HL-60 (cell line): Measurements from ENCODE around the gene FGGY.
"Not testable (repeated sequence)": the region's sequence is repeated elsewhere in the genome, so short reads cannot be mapped to it uniquely, and the experiment has no call there.

Source experiments
- DNase-seq, 2 experiments: peaks; one replicate each; pipeline ENCODE4 v3.0.0-alpha.2; 2010 to 2020; ENCODE audit warnings: low read depth in 1 of 2, low spot score in 1 of 2
- H3K27ac ChIP-seq: fragments of 250-450 bp; sonication (Bioruptor Pico); replicated peaks from 2 replicates; pipeline ENCODE4 v1.5.1; 2020; ENCODE audit warnings: mild to moderate bottlenecking, moderate library complexity
- H3K27me3 ChIP-seq: fragments of 250-450 bp; sonication (Bioruptor Pico); 2 replicates; pipeline ENCODE4 v1.5.1; 2021; ENCODE audit warnings: mild to moderate bottlenecking, moderate library complexity; ENCODE audit not compliant: insufficient read depth, poor library complexity, severe bottlenecking
- H3K4me3 ChIP-seq: replicated peaks from 2 replicates; pipeline ENCODE4 v1.5.1; 2011; ENCODE audit warnings: mild to moderate bottlenecking, control low read depth, low read length; ENCODE audit not compliant: insufficient read depth
- GABPA ChIP-seq: IDR thresholded peaks from 2 replicates; pipeline ENCODE4 v1.6.1; 2012; ENCODE audit warnings: low read depth
- POLR2AphosphoS5 ChIP-seq: IDR thresholded peaks from 2 replicates; pipeline ENCODE4 v1.6.1; 2012; ENCODE audit warnings: low read depth
- REST ChIP-seq: IDR thresholded peaks from 2 replicates; pipeline ENCODE4 v1.6.1; 2012; ENCODE audit warnings: low read depth; ENCODE audit not compliant: insufficient replicate concordance
- SPI1 ChIP-seq: IDR thresholded peaks from 2 replicates; pipeline ENCODE4 v1.6.1; 2012; ENCODE audit warnings: low read depth, mild to moderate bottlenecking, borderline replicate concordance
- TF ChIP-seq, protein P1 (sequence below): IDR thresholded peaks from one replicate; pipeline ENCODE4 v1.5.1; 2011; ENCODE audit warnings: low read length, control low read depth, inconsistent platforms; ENCODE audit not compliant: insufficient read depth

Gene FGGY

GRCh38 chr1:59354239-59354638 is 57.3 kb downstream of the FGGY start:
- not testable (repeated sequence) for H3K27me3 ChIP-seq, DNase-seq, H3K4me3 ChIP-seq, H3K27ac ChIP-seq

DNA sequence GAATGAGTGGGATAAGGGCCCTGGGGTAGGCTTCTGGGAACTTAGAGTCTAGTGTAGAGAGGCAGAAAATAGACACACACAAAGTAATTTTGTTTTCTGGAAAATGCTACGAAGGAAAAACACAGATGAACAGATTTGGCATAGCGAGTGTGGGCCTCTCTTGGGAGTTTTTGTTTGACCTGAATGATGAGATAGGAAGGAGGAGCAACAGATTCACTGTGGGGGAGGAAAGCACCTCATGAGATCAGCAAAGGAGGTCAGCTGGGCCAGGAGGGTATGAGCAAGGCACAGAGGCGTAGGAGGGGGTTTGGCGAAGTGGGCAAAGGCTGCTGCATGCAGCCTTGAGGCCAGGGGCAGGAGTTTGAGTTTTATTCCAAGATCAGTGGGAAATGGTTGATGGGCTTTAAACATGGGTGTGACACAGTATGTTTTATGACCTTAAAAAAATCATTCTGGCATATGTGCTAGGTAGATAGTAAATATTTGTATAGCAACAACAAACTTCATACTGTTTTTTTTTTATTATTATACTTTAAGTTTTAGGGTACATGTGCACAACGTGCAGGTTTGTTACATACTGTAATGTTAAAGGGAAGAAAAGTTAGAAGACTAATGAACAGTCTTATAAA is 57.9 kb downstream of the FGGY start:
- no peaks in the 10 kb centered on the region for H3K27me3 ChIP-seq
- DNase-seq, result no peak
- TF ChIP-seq POLR2AphosphoS5 (no peak), SPI1 (no peak), GABPA (no peak), REST (no peak)
- TF ChIP-seq, protein P1, sequence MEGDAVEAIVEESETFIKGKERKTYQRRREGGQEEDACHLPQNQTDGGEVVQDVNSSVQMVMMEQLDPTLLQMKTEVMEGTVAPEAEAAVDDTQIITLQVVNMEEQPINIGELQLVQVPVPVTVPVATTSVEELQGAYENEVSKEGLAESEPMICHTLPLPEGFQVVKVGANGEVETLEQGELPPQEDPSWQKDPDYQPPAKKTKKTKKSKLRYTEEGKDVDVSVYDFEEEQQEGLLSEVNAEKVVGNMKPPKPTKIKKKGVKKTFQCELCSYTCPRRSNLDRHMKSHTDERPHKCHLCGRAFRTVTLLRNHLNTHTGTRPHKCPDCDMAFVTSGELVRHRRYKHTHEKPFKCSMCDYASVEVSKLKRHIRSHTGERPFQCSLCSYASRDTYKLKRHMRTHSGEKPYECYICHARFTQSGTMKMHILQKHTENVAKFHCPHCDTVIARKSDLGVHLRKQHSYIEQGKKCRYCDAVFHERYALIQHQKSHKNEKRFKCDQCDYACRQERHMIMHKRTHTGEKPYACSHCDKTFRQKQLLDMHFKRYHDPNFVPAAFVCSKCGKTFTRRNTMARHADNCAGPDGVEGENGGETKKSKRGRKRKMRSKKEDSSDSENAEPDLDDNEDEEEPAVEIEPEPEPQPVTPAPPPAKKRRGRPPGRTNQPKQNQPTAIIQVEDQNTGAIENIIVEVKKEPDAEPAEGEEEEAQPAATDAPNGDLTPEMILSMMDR, result no peak
- no peak overlapping the region for H3K27ac ChIP-seq
- no peak overlapping the region for H3K4me3 ChIP-seq

DNA sequence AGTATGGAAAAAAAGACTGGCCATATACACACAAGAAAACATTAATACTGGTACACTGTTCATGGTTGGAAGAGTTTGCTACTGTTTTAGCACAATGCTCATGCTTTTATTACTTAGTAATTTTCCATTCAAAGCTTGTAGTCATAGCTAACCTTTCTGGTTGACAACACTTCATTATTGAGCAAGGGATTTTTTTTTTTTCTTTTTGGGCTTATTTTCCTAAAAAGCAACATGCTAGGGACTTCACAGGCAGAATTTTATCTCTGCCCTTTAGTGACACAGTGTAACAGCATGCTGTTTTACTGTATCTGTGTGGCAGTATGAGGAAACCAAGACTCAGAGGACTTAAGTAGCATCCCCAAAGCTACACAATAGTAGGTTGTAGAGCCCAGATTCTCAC is 58.5 kb downstream of the FGGY start:
- no peaks in the 10 kb centered on the region for H3K27me3 ChIP-seq
- TF ChIP-seq REST (no peak), POLR2AphosphoS5 (no peak), SPI1 (no peak), GABPA (no peak)
- TF ChIP-seq, protein P1, result no peak
- H3K4me3 ChIP-seq, result no peak overlapping the region
- no peak for DNase-seq
- H3K27ac ChIP-seq, result no peak overlapping the region

DNA sequence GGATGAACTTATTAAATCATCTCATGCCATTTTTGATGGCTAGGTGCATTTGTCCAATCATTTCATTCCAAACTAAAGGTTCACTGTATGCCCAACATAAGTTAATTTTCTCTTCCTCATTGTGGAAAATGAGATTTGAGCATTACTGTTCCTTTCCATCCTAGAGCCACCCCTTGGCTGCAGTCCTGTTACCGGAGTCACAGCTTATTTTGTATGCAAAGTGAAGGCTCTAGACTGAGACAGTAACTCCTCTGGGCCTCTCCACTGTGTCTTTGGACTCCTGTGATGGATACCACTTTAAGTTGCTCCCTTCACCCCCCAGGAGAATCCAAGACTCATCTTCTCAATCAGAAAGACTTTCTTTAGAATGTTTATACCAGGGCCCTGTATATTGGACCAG is 59.7 kb downstream of the FGGY start:
- DNase-seq, result no peak
- Histone ChIP-seq H3K4me3 (no peak overlapping the region), H3K27ac (no peak overlapping the region), H3K27me3 (no peaks in the 10 kb centered on the region)
- TF ChIP-seq REST (no peak), SPI1 (no peak), POLR2AphosphoS5 (no peak), GABPA (no peak)
- TF ChIP-seq, protein P1, result no peak
